Astrocyte (in vitro differentiated cells and primary cell): ENCODE measurements around the gene OR10D3. TPM values are rescaled to one million over a fixed set of nuclear protein-coding genes. Genes with fewer than 3 reads are reported as not detected.

ENCODE experiments used
- DNase-seq: peaks from one replicate; pipeline ENCODE4 v3.0.0-alpha.2; 2010; ENCODE audit warnings: low read depth
- FAIRE-seq: peaks from 2 replicates; lab custom pipeline; 2011; peaks lifted over from hg19 to GRCh38; lab: Jason Lieb, UNC
- H2AFZ ChIP-seq: 2 replicates; pipeline ENCODE4 v1.6.0; 2012; ENCODE audit warnings: low read depth, low read length, inconsistent platforms
- H3K27ac ChIP-seq: 2 replicates; pipeline ENCODE4 v1.5.1; 2011; ENCODE audit warnings: low read depth, low read length, inconsistent platforms
- H3K27me3 ChIP-seq: 2 replicates; pipeline ENCODE4 v1.6.0; 2011; ENCODE audit warnings: low read length, inconsistent platforms; ENCODE audit not compliant: insufficient read depth
- H3K36me3 ChIP-seq: 2 replicates; pipeline ENCODE4 v1.5.1; 2011; ENCODE audit warnings: low read length, inconsistent platforms; ENCODE audit not compliant: insufficient read depth
- H3K4me1 ChIP-seq: 2 replicates; pipeline ENCODE4 v1.5.1; 2011; ENCODE audit warnings: low read length, inconsistent platforms; ENCODE audit not compliant: insufficient read depth
- H3K4me2 ChIP-seq: 2 replicates; pipeline ENCODE4 v1.6.0; 2012; ENCODE audit warnings: low read length, inconsistent platforms
- H3K4me3 ChIP-seq: 2 replicates; pipeline ENCODE4 v1.5.1; 2011; ENCODE audit warnings: low read depth, mild to moderate bottlenecking, low read length, inconsistent platforms; ENCODE audit not compliant: insufficient read depth
- H3K79me2 ChIP-seq: 2 replicates; pipeline ENCODE4 v1.6.0; 2012; ENCODE audit warnings: mild to moderate bottlenecking, low read length, inconsistent platforms; ENCODE audit not compliant: insufficient read depth
- H3K9ac ChIP-seq: 2 replicates; pipeline ENCODE4 v1.6.0; 2012; ENCODE audit warnings: mild to moderate bottlenecking, low read length, inconsistent platforms
- H3K9me3 ChIP-seq: 2 replicates; pipeline ENCODE4 v1.5.1; 2012; ENCODE audit warnings: low read depth, mild to moderate bottlenecking, low read length, inconsistent platforms; ENCODE audit not compliant: insufficient read depth
- H4K20me1 ChIP-seq: 2 replicates; pipeline ENCODE4 v1.6.0; 2012; ENCODE audit warnings: low read length, inconsistent platforms; ENCODE audit not compliant: insufficient read depth
- H3K27ac Mint-ChIP-seq: one replicate; pipeline ENCODE4 v1.8.0; 2021; ENCODE audit warnings: mild to moderate bottlenecking, mixed read lengths; ENCODE audit not compliant: unreplicated experiment
- H3K27me3 Mint-ChIP-seq: one replicate; pipeline ENCODE4 v1.8.0; 2021; ENCODE audit warnings: low read depth, mixed read lengths; ENCODE audit not compliant: unreplicated experiment
- H3K36me3 Mint-ChIP-seq: one replicate; pipeline ENCODE4 v1.8.0; 2021; ENCODE audit warnings: low read depth, mixed read lengths; ENCODE audit not compliant: unreplicated experiment
- H3K4me1 Mint-ChIP-seq: one replicate; pipeline ENCODE4 v1.8.0; 2021; ENCODE audit warnings: low read depth, mixed read lengths; ENCODE audit not compliant: unreplicated experiment
- H3K4me3 Mint-ChIP-seq: one replicate; pipeline ENCODE4 v1.8.0; 2021; ENCODE audit warnings: mild to moderate bottlenecking, moderate library complexity, mixed read lengths; ENCODE audit not compliant: unreplicated experiment
- H3K9me3 Mint-ChIP-seq: one replicate; pipeline ENCODE4 v1.8.0; 2021; ENCODE audit warnings: mild to moderate bottlenecking, mixed read lengths; ENCODE audit not compliant: unreplicated experiment
- CTCF ChIP-seq: IDR thresholded peaks from 2 replicates; pipeline ENCODE4 v1.5.1; 2011; ENCODE audit warnings: low read depth, mild to moderate bottlenecking, inconsistent platforms, low read length, moderate library complexity; ENCODE audit not compliant: insufficient read depth
- EZH2 ChIP-seq: IDR thresholded peaks from 2 replicates; pipeline ENCODE4 v1.6.1; 2012; ENCODE audit warnings: mild to moderate bottlenecking, low read length, inconsistent platforms; ENCODE audit not compliant: insufficient read depth
- total RNA-seq: library from RNA; stranded (reverse); gene quantifications from 2 replicates; pipeline ENCODE4 v1.2.1, GENCODE V29; 2021

Gene OR10D3
- total RNA-seq, 1 donor from 2014 or later = not detected

- Histone ChIP-seq H4K20me1 (no peaks in the 10 kb centered on the region), H2AFZ (no peak overlapping the region), H3K9ac (no peak overlapping the region), H3K27ac (no peak overlapping the region), H3K4me3 (no peak overlapping the region), H3K9me3 (no peaks in the 10 kb centered on the region), H3K27me3 (no peaks in the 10 kb centered on the region), H3K4me1 (no peaks in the 10 kb centered on the region), H3K4me2 (no peak overlapping the region), H3K79me2 (no peaks in the 10 kb centered on the region), H3K36me3 (no peaks in the 10 kb centered on the region)
- no peak for TF ChIP-seq CTCF
- no peak for TF ChIP-seq EZH2
- peaks cover 4% of the 10 kb centered on the region for H3K4me1 Mint-ChIP-seq
- H3K4me3 Mint-ChIP-seq = no peak overlapping the region
- H3K27ac Mint-ChIP-seq = no peak overlapping the region
- FAIRE-seq (no peak), DNase-seq (no peak)
- H3K9me3 Mint-ChIP-seq = no peaks in the 10 kb centered on the region
- H3K27me3 Mint-ChIP-seq = peaks cover 2% of the 10 kb centered on the region
- H3K36me3 Mint-ChIP-seq = no peaks in the 10 kb centered on the region
These were observed 7.4 kb downstream of the OR10D3 start for GRCh38 chr11:124190298-124191139.

- no peaks in the 10 kb centered on the region for H3K9me3 Mint-ChIP-seq
- H3K27me3 Mint-ChIP-seq = no peaks in the 10 kb centered on the region
- H3K4me1 ChIP-seq = no peaks in the 10 kb centered on the region
- H3K9ac ChIP-seq = no peak overlapping the region
- H3K27ac ChIP-seq = no peak overlapping the region
- FAIRE-seq (no peak), DNase-seq (no peak)
- H3K4me1 Mint-ChIP-seq = peaks cover 4% of the 10 kb centered on the region
- H3K27me3 ChIP-seq = no peaks in the 10 kb centered on the region
- TF ChIP-seq CTCF (no peak), EZH2 (no peak)
- no peak overlapping the region for H3K4me3 Mint-ChIP-seq
- H2AFZ ChIP-seq = no peak overlapping the region
- no peaks in the 10 kb centered on the region for H3K36me3 ChIP-seq
- no peaks in the 10 kb centered on the region for H3K9me3 ChIP-seq
- no peaks in the 10 kb centered on the region for H3K79me2 ChIP-seq
- H3K36me3 Mint-ChIP-seq = no peaks in the 10 kb centered on the region
- H3K4me2 ChIP-seq = no peak overlapping the region
- no peaks in the 10 kb centered on the region for H4K20me1 ChIP-seq
- no peak overlapping the region for H3K27ac Mint-ChIP-seq
- no peak overlapping the region for H3K4me3 ChIP-seq
These were observed 10.3 kb downstream of the OR10D3 start for GRCh38 chr11:124193221-124194010.
